ENCODE data around the gene SUGP1. TPM values are rescaled to one million over a fixed set of nuclear protein-coding genes. Genes with fewer than 3 reads are reported as not detected.

The SUGP1 gene
- total and polyA plus RNA-seq, 2 of the 13 experiments (the other 11 are each of a cell fraction or from before 2014, with no cell fraction given), result 21.6 to 25.9 TPM

GRCh38 chr19:19320361-19321140 is at the start of gene SUGP1, which contains the start of gene MAU2 (continued):
- TF ChIP-seq GMEB1 (CRISPR knock-in tag; IDR thresholded peaks at IDR 0.05; ENCODE audit: borderline replicate concordance), result peak; percentile 83
- TF ChIP-seq ATF6 (CRISPR knock-in tag; conservative IDR thresholded peaks at IDR 0.05), result no peak
- no peak for TF ChIP-seq SP1 (IDR thresholded peaks at IDR 0.05)
- peak; percentile 23; the same call in 1 of the 2 replicates for TF ChIP-seq SP1 (CRISPR knock-in tag; IDR thresholded peaks at IDR 0.05)
- peak; percentile 92 for TF ChIP-seq KAT8 (CRISPR knock-in tag; IDR thresholded peaks at IDR 0.05)
- TF ChIP-seq MTA3 (CRISPR knock-in tag; IDR thresholded peaks at IDR 0.05), result peak; percentile 70; the same call in 1 of the 2 replicates
- TF ChIP-seq ZNF180 (CRISPR knock-in tag; IDR thresholded peaks at IDR 0.05; ENCODE audit: borderline replicate concordance, low read depth), result no peak
- TF ChIP-seq ZBTB4 (CRISPR knock-in tag; IDR thresholded peaks at IDR 0.05; ENCODE audit: borderline replicate concordance), result no peak
- 0 out of 2 replicates have a peak, but pooled peaks have one; percentile 28 for TF ChIP-seq ZNF816 (CRISPR knock-in tag; IDR thresholded peaks at IDR 0.05; ENCODE audit: borderline replicate concordance)
- TF ChIP-seq ZNF83 (CRISPR knock-in tag; IDR thresholded peaks at IDR 0.05; ENCODE audit: borderline replicate concordance), result 0 out of 2 replicates have a peak, but pooled peaks have one; percentile 66
- TF ChIP-seq POLR2A (IDR thresholded peaks at IDR 0.05; ENCODE audit: insufficient read depth in 1 of 2, low read depth in 2 of 2, low read length in 2 of 2), result peak; percentile 86 to 87
- peak; percentile 61; the same call in 1 of the 2 replicates for TF ChIP-seq UBTF (CRISPR knock-in tag; IDR thresholded peaks at IDR 0.05)
- peak; percentile 79; the same call in 1 of the 2 replicates for TF ChIP-seq ZNF703 (CRISPR knock-in tag; IDR thresholded peaks at IDR 0.05; ENCODE audit: borderline replicate concordance)
- TF ChIP-seq FOXK1 (CRISPR knock-in tag; IDR thresholded peaks at IDR 0.05; ENCODE audit: borderline replicate concordance, low read depth), result peak; percentile 95
- TF ChIP-seq HNRNPLL (IDR thresholded peaks at IDR 0.05; ENCODE audit: low read depth, low read length, poor library complexity, severe bottlenecking), result peak; percentile 35
- TF ChIP-seq MAX (IDR thresholded peaks at IDR 0.05), result peak; percentile 13; the same call in 1 of the 2 replicates
- TF ChIP-seq ZNF343 (CRISPR knock-in tag; IDR thresholded peaks at IDR 0.05), result no peak
